OCI-LY7 (cell line): Measurements from ENCODE around the gene FOXN1. TPM values are rescaled to one million over a fixed set of nuclear protein-coding genes. Genes with fewer than 3 reads are reported as not detected.

Experiments
- total RNA-seq, 2 experiments: library from RNA; depleted of rRNA in 1 of 2; stranded (reverse); fragments of >200 nt in 1 of 2; shearing (Covaris generic) in 1 of 2; gene quantifications; 2 replicates each; pipeline ENCODE4 v1.2.3, GENCODE V29; 2014 to 2022

The FOXN1 gene
- total RNA-seq, 2 experiments from 2014 or later: not detected

Other genes starting within 250 kb of the FOXN1 start
- gene TMEM97, start 187.1 kb upstream of the FOXN1 start, total RNA-seq (2014; rRNA removed; shearing (Covaris generic)): 62.3 and 65.7 TPM in 2 replicates
- gene TMEM97, start 187.1 kb upstream of the FOXN1 start, total RNA-seq (2022): 65.1 and 69.6 TPM in 2 replicates
- 16.3 and 32.9 TPM in 2 replicates for gene IFT20, start 170.9 kb upstream of the FOXN1 start, total RNA-seq (2014; rRNA removed; shearing (Covaris generic))
- 23.8 and 23.9 TPM in 2 replicates for gene IFT20, start 170.9 kb upstream of the FOXN1 start, total RNA-seq (2022)
- gene TNFAIP1, start 170.6 kb upstream of the FOXN1 start, total RNA-seq (2014; rRNA removed; shearing (Covaris generic)): 9.3 and 15.5 TPM in 2 replicates
- gene TNFAIP1, start 170.6 kb upstream of the FOXN1 start, total RNA-seq (2022): 10.6 and 14.7 TPM in 2 replicates
- 82.2 and 88.8 TPM in 2 replicates for gene POLDIP2, start 148.8 kb upstream of the FOXN1 start, total RNA-seq (2014; rRNA removed; shearing (Covaris generic))
- 85.0 and 89.2 TPM in 2 replicates for gene POLDIP2, start 148.8 kb upstream of the FOXN1 start, total RNA-seq (2022)
- not detected in 2 replicates for gene SEBOX, start 141.1 kb upstream of the FOXN1 start, total RNA-seq (2014; rRNA removed; shearing (Covaris generic))
- gene SEBOX, start 141.1 kb upstream of the FOXN1 start, total RNA-seq (2022): not detected in 2 replicates
- gene VTN, start 136.0 kb upstream of the FOXN1 start, total RNA-seq (2014; rRNA removed; shearing (Covaris generic)): not detected in 2 replicates
- 0.40 TPM in 1 of 2 replicates, not detected in the other for gene VTN, start 136.0 kb upstream of the FOXN1 start, total RNA-seq (2022)
- 4.7 and 7.5 TPM in 2 replicates for gene SARM1, start 134.7 kb upstream of the FOXN1 start, total RNA-seq (2014; rRNA removed; shearing (Covaris generic))
- 21.3 and 21.7 TPM in 2 replicates for gene SARM1, start 134.7 kb upstream of the FOXN1 start, total RNA-seq (2022)
- 0.85 and 1.5 TPM in 2 replicates for gene SLC46A1, start 100.1 kb upstream of the FOXN1 start, total RNA-seq (2014; rRNA removed; shearing (Covaris generic))
- 1.2 and 2.2 TPM in 2 replicates for gene SLC46A1, start 100.1 kb upstream of the FOXN1 start, total RNA-seq (2022)
- not detected in 2 replicates for gene SLC13A2, start 32.7 kb upstream of the FOXN1 start, total RNA-seq (2014; rRNA removed; shearing (Covaris generic))
- not detected in 2 replicates for gene SLC13A2, start 32.7 kb upstream of the FOXN1 start, total RNA-seq (2022)
- 10.5 and 14.2 TPM in 2 replicates for gene UNC119, start 46.3 kb downstream of the FOXN1 start, total RNA-seq (2014; rRNA removed; shearing (Covaris generic))
- 8.4 and 14.9 TPM in 2 replicates for gene UNC119, start 46.3 kb downstream of the FOXN1 start, total RNA-seq (2022)
- 13.9 and 23.7 TPM in 2 replicates for gene PIGS, start 65.2 kb downstream of the FOXN1 start, total RNA-seq (2014; rRNA removed; shearing (Covaris generic))
- gene PIGS, start 65.2 kb downstream of the FOXN1 start, total RNA-seq (2022): 34.0 and 34.5 TPM in 2 replicates
- gene ALDOC, start 70.5 kb downstream of the FOXN1 start, total RNA-seq (2014; rRNA removed; shearing (Covaris generic)): 62.4 and 70.7 TPM in 2 replicates
- 25.7 and 46.2 TPM in 2 replicates for gene ALDOC, start 70.5 kb downstream of the FOXN1 start, total RNA-seq (2022)
- gene SPAG5, start 92.7 kb downstream of the FOXN1 start, total RNA-seq (2014; rRNA removed; shearing (Covaris generic)): 161 and 163 TPM in 2 replicates
- gene SPAG5, start 92.7 kb downstream of the FOXN1 start, total RNA-seq (2022): 152 and 156 TPM in 2 replicates
- gene RSKR, start 107.8 kb downstream of the FOXN1 start, total RNA-seq (2014; rRNA removed; shearing (Covaris generic)): 24.7 and 30.4 TPM in 2 replicates
- 59.6 and 66.2 TPM in 2 replicates for gene RSKR, start 107.8 kb downstream of the FOXN1 start, total RNA-seq (2022)
- 147 and 151 TPM in 2 replicates for gene BLTP2, start 138.8 kb downstream of the FOXN1 start, total RNA-seq (2014; rRNA removed; shearing (Covaris generic))
- 177 and 185 TPM in 2 replicates for gene BLTP2, start 138.8 kb downstream of the FOXN1 start, total RNA-seq (2022)
- gene SDF2, start 155.6 kb downstream of the FOXN1 start, total RNA-seq (2014; rRNA removed; shearing (Covaris generic)): 31.2 and 31.8 TPM in 2 replicates
- gene SDF2, start 155.6 kb downstream of the FOXN1 start, total RNA-seq (2022): 32.9 and 38.6 TPM in 2 replicates
- 32.1 and 33.7 TPM in 2 replicates for gene SUPT6H, start 155.9 kb downstream of the FOXN1 start, total RNA-seq (2014; rRNA removed; shearing (Covaris generic))
- gene SUPT6H, start 155.9 kb downstream of the FOXN1 start, total RNA-seq (2022): 70.4 and 76.5 TPM in 2 replicates
- 4.5 and 11.3 TPM in 2 replicates for gene PROCA1, start 205.5 kb downstream of the FOXN1 start, total RNA-seq (2014; rRNA removed; shearing (Covaris generic))
- gene PROCA1, start 205.5 kb downstream of the FOXN1 start, total RNA-seq (2022): 4.6 and 5.9 TPM in 2 replicates
- 0.22 TPM in 1 of 2 replicates, not detected in the other for gene RAB34, start 211.5 kb downstream of the FOXN1 start, total RNA-seq (2014; rRNA removed; shearing (Covaris generic))
- 0.46 and 0.99 TPM in 2 replicates for gene RAB34, start 211.5 kb downstream of the FOXN1 start, total RNA-seq (2022)
- gene RPL23A, start 213.6 kb downstream of the FOXN1 start, total RNA-seq (2014; rRNA removed; shearing (Covaris generic)): 930 and 1,152 TPM in 2 replicates
- gene RPL23A, start 213.6 kb downstream of the FOXN1 start, total RNA-seq (2022): 2,557 and 2,633 TPM in 2 replicates
- 0.28 and 1.6 TPM in 2 replicates for gene TLCD1, start 219.9 kb downstream of the FOXN1 start, total RNA-seq (2014; rRNA removed; shearing (Covaris generic))
- 2.5 and 3.4 TPM in 2 replicates for gene TLCD1, start 219.9 kb downstream of the FOXN1 start, total RNA-seq (2022)
- 12.2 and 17.0 TPM in 2 replicates for gene NEK8, start 222.4 kb downstream of the FOXN1 start, total RNA-seq (2014; rRNA removed; shearing (Covaris generic))
- gene NEK8, start 222.4 kb downstream of the FOXN1 start, total RNA-seq (2022): 14.0 and 15.1 TPM in 2 replicates
- gene TRAF4, start 237.7 kb downstream of the FOXN1 start, total RNA-seq (2014; rRNA removed; shearing (Covaris generic)): 73.6 and 105 TPM in 2 replicates
- 116 and 123 TPM in 2 replicates for gene TRAF4, start 237.7 kb downstream of the FOXN1 start, total RNA-seq (2022)